ENCODE data around the gene NPTXR.

- TF ChIP-seq CTCF (IDR thresholded peaks at IDR 0.05; ENCODE audit: low read depth, low read length, poor library complexity, severe bottlenecking) (no peak), EZH2phosphoT487 (IDR thresholded peaks at IDR 0.05; ENCODE audit: borderline replicate concordance, low read length) (no peak)
These were observed 24.5 kb upstream of the NPTXR start for GRCh38 chr22:38868286-38868721.
